ENCODE measurements around the gene F9. TPM values are rescaled to one million over a fixed set of nuclear protein-coding genes. Genes with fewer than 3 reads are reported as not detected.
"Not testable (repeated sequence)": the region's sequence is repeated elsewhere in the genome, so short reads cannot be mapped to it uniquely, and the experiment has no call there.

F9 gene
- not detected for total RNA-seq
- long read RNA-seq: 0 reads

DNA sequence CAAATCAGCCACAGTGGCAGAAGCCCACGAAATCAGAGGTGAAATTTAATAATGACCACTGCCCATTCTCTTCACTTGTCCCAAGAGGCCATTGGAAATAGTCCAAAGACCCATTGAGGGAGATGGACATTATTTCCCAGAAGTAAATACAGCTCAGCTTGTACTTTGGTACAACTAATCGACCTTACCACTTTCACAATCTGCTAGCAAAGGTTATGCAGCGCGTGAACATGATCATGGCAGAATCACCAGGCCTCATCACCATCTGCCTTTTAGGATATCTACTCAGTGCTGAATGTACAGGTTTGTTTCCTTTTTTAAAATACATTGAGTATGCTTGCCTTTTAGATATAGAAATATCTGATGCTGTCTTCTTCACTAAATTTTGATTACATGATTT lies at the start of gene F9:
TSS of gene F9 (plus strand) at position 190 of the 400 bp plus-strand sequence. CDS start at position 216, 26 bp downstream.
- DNase-seq (ENCODE audit: low spot score): no peak
- intact Hi-C loops (cut with DNase I): no loop called here

DNA sequence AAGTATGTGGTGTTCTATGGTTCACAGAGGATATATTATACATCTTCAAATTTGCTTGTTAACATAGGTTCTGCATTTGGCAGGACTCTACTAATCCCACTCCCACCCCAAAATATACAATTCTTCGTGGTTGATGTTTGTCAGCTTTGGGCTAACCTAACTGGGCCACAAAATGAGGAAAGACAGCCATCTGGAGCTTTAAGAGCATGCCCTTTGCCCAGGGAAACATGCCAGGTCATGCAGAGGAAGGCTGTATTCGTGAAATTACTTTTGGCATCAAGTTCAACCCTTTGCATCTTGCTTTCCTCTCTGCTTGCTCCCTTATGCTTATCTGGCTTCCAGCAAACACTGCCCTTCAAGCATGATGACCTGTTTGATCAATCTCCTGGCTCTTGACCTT lies 46.8 kb upstream of the F9 start:
- DNase-seq (ENCODE audit: low spot score): no peak
- intact Hi-C loops (cut with DNase I): no loop called here

DNA sequence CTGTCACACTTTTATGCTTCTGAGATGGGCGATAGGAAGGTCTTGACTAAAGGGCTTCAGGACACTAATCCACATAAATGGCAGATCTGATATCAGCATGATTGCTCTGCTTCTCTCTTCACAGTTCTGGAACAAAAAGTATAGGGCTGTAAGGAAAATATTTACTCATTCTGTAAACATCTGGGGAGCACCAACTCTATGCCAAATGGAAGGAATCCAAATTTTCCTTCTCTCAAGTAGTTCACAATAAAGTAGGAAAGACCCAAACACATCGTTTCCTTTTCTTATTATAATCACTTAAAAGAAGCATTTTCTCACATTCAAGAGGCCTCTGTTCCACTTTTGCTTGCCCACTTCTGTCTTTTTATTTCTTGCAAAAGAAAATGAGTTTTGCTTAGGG lies 45.9 kb upstream of the F9 start:
- DNase-seq (ENCODE audit: low spot score): no peak
- intact Hi-C loops (cut with DNase I): no loop called here

DNA sequence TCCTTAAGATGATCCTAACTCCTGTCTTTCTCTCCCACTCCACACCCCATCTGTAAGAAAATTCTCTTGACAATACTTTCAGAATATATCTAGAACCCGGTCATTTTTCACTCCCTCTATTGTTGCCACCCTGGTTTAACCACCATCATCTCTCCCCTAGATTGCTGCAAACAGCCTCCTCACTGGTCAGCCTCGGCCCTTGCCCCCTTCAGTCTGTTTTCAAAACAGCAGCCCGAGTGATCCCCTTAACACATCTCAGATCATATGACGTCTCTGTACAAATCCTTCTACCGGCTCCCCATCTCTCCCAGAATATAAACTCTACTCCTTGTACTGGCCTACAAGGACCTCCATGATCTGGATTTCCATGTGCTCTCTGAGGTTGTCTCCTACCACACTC lies 35.2 kb upstream of the F9 start:
- intact Hi-C loops (cut with DNase I): no loop called here
- DNase-seq (ENCODE audit: low spot score): no peak

DNA sequence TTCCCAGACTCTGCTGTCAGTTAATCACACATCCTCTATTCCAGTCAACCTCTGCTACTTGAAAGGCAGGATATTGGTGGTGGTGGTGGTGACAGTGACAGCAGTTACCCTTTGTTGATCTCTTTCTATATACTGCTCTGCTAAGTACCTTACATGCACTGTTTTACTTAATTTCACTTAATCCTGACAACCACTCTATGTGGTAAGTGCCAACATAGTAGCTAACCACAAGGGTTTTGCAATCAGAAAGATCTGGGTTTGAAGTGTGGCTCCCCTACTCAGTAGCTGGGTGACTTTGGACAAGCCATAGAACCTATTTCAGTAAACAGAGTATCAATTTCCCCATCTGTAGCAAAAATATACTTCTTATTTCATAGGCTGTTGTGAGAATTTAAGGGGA lies 24.2 kb upstream of the F9 start:
- intact Hi-C loops (cut with DNase I): no loop called here
- no peak for DNase-seq (ENCODE audit: low spot score)

DNA sequence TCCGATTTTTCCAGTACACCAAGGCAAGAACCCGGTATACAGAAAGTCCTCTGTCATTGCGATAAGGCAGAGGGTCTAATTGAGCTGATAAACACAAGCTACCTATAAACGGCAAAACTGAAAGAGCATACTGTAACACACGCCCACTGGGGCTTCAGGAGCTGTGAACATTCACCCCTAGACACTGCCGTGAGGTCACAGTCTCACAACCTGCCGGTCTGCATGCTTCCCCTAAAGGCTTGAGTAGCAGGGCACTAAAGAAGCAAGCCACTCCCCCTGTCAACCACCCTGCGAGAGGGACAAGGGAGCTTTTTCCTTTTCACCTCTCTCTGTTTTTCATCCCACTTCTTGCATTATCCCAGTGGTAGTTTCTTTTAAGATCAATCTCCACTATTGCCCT lies 22.4 kb upstream of the F9 start:
- intact Hi-C loops (cut with DNase I): no loop called here
- no peak for DNase-seq (ENCODE audit: low spot score)

DNA sequence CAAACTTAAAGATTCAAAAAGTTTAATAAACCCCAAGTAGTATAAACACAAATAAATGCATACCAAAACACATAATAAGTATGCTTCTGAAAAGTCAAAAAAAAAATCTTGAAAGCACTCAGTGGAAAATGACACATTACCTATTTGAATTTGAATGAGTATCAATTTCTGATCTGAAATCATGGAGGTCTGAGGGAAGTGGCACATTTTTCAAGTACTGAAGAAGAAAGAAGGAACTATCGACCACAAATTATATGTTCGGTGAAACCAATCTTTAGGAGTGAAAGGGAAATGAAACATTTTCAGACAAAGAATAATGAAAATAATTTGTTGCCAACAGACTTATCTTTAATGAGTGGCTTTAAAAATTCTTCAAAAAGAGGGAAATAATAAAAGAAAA lies 12.1 kb upstream of the F9 start:
- intact Hi-C loops (cut with DNase I): no loop called here
- no peak for DNase-seq (ENCODE audit: low spot score)

DNA sequence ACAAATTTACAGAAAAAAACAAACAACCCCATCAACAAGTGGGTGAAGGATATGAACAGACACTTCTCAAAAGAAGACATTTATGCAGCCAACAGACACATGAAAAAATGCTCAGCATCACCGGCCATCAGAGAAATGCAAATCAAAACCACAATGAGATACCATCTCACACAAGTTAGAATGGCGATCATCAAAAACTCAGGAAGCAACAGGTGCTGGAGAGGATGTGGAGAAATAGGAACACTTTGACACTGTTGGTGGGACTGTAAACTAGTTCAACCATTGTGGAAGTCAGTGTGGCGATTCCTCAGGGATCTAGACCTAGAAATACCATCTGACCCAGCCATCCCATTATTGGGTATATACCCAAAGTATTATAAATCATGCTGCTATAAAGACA lies 1.7 kb upstream of the F9 start:
- DNase-seq (ENCODE audit: low spot score); intact Hi-C loops (cut with DNase I): not testable (repeated sequence)

DNA sequence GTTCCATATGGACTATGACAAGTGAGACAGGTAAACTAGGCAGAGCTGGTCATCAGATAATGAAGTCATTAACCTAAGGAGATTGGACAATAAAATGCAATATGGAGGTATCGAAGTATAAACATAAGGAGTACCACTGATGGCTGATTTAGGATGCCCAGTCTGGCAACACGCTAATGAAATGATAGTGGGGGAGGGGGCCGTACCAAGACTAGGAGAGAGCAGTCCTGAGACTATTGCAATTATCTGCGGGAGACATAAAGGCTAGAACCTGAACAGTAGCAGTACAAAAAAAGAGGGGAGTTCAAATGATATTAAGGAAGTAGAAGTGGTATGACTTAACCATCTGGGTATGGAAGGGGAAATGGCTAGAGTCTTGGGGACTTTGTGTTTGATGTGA lies 2.3 kb downstream of the F9 start:
- no peak for DNase-seq (ENCODE audit: low spot score)
- intact Hi-C loops (cut with DNase I): no loop called here

DNA sequence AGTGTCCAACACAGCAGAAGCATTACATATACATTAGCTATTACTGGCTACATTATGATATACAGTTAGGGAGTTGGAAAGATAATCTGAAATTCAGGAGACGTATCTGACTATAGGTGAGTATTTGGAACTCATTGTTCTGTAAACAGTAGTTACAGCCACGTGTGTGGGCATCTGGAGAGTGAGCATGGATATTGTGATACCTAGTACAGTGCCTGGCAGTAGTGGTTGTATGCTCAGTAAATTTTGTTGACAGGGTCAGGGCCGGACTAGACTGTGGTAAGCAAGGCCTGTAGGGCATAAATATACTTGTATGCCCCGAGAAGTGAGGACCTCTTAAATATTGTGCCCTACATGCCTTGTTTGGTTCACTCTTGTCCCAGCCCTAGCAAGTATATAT lies 2.9 kb downstream of the F9 start:
- intact Hi-C loops (cut with DNase I): no loop called here
- no peak for DNase-seq (ENCODE audit: low spot score)

DNA sequence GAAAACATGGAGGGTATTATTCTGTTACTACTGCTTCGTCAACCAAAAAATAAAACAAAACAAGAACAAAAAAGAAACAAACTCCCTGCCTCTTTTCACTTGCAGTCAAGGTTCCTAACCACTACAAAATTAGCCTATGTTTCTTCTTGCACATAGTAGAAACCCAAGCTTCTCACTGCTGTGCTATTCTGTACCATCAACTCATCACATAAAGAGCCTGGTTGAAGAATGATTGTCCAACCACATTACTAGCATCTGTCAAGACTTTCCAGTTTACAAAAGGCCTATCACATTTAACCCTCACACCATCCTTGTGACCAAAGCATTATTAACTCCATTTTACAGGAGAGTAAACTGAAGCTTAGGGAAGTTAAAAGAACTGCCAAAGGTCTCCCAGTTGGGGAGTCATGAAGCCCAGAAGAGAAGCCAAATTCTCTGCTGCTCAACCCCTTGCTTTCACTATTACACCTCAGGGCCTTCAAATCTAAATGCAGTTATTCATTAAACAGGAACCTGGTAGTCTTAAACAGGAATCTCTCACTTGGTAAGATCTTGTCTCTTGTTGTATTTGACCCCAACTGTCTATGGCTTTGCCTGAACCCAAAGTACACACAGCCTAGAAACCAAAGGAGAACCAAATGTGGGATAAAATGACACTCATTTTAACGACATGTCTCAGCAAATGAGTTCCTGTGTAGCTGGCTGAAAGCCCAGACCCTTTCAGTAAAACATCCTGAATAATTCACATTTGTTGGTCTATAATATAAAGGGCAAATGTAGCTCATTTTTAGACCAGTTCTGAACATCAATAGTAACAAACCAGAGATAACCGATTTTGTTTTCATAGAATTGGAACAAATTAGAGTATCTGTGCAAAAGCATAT lies 8.6 kb downstream of the F9 start:
- no peak for DNase-seq (ENCODE audit: low spot score)
- intact Hi-C loops (cut with DNase I): no loop called here

DNA sequence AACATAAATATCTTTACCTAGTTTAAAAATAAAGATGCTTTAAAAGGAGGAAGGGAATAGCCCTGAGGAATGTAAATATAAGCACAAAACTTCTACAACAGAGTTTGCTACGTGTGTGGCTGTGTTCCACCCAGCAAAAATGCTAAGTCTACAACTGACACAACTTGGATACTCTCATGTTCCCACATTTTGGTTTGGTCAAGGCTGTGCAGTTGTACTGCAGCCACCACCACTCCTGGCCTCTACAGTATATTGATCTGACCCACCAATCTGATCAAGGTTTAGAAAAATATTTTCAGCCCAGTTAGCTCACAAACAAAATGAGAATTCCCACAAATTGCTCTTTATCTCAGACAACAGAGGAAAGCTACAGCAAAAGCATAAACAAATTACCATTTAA lies 12.1 kb downstream of the F9 start:
- intact Hi-C loops (cut with DNase I): no loop called here
- DNase-seq (ENCODE audit: low spot score): no peak

DNA sequence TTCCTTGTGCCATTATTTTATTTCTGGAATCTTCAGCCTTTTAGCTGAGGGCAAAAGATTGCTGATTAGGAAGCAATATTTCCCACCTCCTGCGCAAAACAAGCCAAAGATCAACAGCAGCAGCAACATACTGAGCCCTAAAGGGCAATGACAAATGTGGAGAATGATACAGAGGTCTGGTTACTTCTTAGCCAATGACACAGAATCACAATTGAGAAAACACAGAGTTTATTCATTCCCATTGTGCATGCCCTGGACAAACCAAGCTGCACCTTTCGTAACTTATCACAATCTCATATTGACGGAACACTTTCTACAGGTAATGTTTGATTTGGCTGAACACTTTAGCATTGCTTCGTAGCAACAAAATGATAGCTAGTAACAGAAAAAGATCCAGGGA lies 13.4 kb downstream of the F9 start:
- intact Hi-C loops (cut with DNase I): no loop called here

DNA sequence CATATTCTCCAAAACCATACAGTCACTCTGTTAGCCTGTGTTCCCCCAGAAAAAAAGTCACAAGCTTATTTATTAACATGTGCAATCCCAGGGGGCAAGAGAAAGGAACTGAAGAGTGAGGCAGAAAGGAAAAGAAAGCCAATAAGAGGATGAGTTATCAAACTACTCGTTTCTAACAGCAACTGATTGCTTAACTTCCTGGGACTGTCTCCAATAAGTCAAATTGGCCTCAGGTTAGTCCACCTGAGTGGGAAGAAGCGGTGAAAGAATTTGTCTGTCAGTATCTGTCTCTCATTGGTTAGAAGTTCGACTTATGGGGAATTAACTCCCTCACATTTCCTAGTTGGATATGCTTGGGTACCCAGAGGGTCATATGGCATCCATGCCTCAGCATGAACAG lies 14.1 kb downstream of the F9 start:
- intact Hi-C loops (cut with DNase I): no loop called here
- DNase-seq (ENCODE audit: low spot score): no peak

More for the DNA sequence above, 13.4 kb downstream of the F9 start:
- DNase-seq (ENCODE audit: low spot score): no peak

DNA sequence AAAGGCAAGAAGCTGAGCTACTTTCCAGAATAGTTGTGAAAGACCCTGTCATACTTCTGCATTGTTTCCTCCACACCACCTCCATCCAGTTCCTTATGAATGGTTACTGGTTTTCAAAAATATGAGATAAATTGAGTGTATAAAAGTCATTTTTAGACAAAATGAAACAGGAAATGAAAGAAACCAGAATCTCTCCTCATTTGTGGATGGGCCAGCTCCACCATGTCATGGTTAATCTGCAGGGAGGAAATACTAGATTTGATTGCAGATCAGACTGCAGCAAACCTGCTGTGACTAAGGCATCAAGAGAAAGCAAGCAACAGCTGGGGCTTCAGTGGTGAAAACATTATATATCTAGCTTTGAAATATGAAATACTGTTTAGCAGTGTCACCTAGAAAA lies 23.8 kb downstream of the F9 start:
- intact Hi-C loops (cut with DNase I): no loop called here
- no peak for DNase-seq (ENCODE audit: low spot score)

DNA sequence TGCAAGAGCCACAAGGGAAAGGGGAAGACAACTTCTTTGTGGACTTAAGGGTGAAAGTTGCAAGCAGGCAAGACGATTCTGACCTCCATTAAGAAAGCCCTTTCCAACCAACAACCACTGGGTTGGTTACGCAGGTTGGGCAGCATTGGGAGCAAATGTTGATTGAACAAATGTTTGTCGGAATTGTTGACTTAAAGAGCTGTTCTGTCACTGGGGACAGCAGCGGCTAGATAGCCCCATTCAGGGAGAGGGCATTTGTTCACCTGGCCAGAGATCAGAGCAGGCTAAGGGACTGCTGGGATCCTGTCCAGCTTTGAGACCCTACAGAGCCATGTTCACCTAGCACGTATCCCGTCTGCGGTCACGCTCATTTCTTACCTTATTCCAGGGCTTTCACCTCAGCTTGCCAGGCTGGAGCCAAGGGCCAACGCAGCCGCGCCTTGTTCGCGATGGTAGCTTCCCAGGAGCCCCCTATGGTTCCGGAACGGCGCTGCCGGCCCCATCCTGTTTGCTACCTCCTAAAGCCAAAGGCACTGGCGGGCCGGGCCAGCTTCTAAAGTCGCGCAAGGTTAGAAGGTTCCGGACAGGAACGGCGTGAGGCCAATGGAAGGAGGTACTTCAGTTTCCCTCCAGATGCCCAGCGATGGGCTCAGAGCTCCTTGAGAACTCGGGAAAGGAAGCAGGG lies 24.6 kb downstream of the F9 start:
- intact Hi-C loops (cut with DNase I): loop anchor here (5.0 kb wide), 1 partner anchor 783 kb away; no protein-coding TSS in a partner anchor
- no peak for DNase-seq (ENCODE audit: low spot score)

DNA sequence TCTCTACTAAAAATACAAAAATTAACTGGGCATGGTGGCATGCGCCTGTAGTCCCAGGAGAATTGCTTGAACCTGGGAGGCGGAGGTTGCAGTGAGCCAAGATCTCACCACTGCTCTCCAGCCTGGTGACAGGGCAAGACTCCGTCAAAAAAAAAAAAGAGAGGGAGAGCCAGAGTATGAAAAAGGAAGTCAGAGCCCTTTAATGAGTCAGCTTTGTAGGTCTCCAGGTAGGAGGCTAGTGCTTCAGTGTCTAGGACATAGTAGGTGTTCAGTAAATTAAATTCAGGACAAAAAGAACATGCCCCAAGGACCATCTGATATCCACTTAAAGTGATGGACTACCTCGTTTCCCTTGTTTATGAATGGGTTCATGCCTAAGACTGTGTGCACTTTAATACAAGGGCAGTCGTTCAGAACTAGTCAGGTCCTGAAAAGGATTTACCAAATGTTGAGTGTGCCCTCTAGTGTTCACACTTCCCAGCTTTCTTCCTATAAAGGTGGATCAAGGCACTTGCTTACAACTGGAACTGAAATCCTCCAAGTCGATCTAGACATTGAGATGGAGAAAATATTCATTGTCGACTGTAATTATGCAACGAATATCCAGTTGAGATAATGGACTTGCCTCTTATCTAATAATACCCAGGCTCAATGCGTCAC lies 29.0 kb downstream of the F9 start:
- no peak for DNase-seq (ENCODE audit: low spot score)
- intact Hi-C loops (cut with DNase I): loop anchor here (5.0 kb wide), 1 partner anchor 787 kb away; no protein-coding TSS in a partner anchor

DNA sequence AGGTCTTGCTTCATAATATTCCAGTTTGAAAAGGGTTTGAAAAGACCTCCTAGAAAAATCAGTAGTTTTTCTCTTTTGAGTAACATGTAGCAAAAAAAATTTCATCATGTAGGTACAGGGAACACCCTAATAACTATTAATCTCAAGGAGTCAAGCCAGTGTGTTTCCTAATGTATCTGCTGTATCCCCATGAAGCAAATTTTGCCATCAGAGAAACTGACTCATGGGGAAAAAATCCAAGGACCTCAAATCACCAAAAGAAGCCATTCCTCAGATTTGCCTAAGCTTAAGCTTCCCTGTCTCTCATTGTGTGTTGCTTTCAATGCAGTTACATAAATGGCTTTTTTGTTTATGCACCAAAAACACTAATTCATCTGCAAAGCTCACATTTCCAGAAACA lies 29.7 kb downstream of the F9 start:
- intact Hi-C loops (cut with DNase I): no loop called here
- no peak for DNase-seq (ENCODE audit: low spot score)

DNA sequence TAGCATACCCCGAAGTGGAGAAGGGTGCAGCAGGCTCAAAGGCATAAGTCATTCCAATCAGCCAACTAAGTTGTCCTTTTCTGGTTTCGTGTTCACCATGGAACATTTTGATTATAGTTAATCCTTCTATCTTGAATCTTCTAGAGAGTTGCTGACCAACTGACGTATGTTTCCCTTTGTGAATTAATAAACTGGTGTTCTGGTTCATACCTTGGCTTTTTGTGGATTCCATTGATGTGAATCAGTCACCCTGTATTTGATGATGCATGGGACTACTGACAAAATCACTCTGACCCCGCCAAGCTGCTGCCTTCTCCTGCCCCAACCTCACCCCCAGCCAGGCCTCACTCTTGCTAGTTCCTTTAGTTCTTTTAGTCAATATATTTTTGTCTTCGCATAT lies 32.7 kb downstream of the F9 start:
- intact Hi-C loops (cut with DNase I): no loop called here

DNA sequence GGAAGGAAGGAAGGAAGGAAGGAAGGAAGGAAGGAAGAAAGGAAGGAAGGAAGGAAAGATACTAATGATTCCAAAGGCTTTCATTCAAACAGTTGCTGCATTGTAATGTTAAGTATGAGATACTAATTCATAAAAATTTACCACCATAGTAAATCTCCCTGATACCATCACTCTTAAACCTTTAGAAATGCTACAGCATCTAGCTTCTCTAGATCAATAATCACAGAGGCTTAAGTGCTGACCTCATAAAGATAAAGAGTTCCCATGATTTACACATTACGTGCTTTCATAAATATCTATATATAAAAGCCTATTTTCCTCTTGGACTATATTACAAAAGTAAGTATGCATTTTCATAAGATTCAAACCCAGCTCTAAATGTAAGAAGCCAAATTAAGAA lies 36.4 kb downstream of the F9 start:
- no peak for DNase-seq (ENCODE audit: low spot score)
- intact Hi-C loops (cut with DNase I): no loop called here

More for the DNA sequence above, 32.7 kb downstream of the F9 start:
- DNase-seq (ENCODE audit: low spot score): no peak

DNA sequence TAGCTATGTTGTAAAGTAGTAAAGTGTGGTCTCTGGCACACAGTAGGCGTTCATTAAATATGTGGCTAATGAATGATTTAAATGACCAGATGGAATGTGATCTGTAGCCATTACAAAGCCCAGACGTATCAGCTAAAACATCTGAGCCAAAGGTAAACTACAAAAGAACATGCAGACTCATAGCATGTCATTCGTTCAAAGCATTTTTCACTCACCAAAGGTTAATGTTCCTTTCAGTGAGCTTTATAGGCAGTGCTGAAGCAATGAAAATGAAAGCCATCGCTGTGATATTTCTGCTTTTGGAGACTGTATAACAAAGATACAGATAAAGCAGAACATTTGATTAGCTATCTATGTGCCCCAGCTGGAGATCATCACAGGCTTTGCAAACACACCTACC lies 50.5 kb downstream of the F9 start:
- intact Hi-C loops (cut with DNase I): no loop called here
- DNase-seq (ENCODE audit: low spot score): no peak
